Measurements from ENCODE around the gene DHRSX.
"Not testable (repeated sequence)": the region's sequence is repeated elsewhere in the genome, so short reads cannot be mapped to it uniquely, and the experiment has no call there.

Gene DHRSX

DNA sequence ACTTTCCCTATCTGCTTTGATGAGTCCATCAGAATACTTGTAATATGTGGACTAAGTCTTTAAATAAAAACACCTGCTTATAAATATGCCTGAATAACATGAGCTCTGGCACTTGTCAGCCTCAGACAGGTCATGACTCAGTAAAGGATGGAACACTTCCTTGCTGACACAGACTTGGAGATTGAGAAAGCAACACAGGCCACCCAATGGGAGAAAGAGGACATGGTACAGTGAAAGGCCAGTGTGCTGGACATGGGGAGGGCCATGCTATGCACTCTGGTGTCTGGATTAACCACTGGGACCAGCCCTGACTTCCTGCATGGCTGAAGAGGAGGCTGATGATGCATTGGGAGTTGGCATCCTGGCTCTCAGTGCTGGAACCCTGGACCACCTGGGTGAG is 149.5 kb downstream of the DHRSX start:
- no peak for DNase-seq (ENCODE audit: low spot score)

DNA sequence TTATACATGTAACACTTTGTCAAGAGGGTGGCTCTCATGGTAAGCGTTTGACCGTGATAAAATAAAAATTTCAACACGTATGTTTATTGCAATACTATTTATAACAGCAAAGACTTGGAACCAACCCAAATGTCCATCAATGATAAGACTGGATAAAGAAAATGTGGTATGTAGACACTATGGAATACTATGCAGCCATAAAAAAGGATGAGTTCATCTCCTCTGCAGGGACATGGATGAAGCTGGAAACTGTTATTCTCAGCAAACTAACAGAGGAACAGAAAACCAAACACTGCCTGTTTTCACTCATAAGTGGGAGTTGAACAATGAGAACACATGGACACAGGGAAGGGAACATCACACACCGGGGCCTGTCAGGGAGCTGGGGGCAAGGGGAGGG is 150.1 kb downstream of the DHRSX start:
- not testable (repeated sequence) for DNase-seq (ENCODE audit: low spot score)

DNA sequence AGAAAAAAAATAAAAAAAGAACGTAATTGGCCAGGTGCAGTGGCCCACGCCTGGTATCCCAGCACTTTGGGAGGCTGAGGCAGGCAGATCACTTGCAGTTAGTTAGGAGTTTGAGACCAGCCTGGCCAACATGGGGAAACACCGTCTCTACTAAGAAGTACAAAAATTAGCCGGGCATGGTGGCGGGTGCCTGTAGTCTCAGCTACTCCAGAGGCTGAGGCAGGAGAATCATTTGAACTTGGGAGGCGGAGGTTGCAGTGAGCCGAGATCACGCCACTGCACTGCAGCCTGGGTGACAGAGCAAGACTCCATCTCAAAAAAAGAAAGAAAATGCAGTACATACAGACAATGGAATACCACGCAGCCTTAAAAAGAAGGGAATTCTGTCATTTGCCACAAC is 150.7 kb downstream of the DHRSX start:
- DNase-seq (ENCODE audit: low spot score), result not testable (repeated sequence)

DNA sequence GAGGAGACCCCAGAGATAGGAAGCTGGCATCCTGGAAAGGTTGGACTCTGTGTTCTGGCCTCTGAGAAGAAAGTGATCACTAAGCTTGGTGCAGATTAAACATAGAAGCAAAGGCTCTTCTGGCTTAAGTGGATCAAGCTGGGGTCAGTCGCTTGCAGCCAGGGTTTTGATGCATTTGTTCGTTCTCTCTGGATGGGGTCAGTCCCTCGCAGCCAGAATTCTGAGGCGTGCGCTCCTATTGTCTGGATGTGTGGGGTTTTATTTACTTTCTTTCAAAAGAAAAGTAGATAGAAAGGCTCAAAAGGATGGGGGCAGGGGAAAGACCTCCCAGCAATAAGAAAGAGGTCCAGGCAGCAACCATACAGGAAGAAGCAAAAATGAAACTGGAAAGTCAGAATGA is 152.6 kb downstream of the DHRSX start:
- DNase-seq (ENCODE audit: low spot score), result no peak

DNA sequence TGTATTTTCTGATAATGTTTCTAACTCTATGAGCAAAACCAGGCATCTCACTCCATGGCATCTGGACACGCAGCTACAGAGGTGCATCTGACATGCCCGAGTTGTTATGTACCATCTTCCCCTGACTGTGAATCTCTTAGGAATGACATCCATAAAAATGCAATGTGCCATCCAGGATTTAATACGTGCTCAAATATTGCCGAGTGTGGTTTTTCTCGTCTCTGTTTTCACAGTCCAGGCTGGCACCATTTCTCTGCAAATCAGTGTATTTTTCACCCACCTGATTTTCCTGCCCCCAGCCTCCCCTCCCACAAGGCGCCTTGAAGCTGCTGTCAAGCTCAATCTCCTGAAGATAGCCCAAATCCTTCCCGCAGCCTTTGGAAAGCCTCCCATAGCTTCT is 154.6 kb downstream of the DHRSX start:
- no peak for DNase-seq (ENCODE audit: low spot score)

DNA sequence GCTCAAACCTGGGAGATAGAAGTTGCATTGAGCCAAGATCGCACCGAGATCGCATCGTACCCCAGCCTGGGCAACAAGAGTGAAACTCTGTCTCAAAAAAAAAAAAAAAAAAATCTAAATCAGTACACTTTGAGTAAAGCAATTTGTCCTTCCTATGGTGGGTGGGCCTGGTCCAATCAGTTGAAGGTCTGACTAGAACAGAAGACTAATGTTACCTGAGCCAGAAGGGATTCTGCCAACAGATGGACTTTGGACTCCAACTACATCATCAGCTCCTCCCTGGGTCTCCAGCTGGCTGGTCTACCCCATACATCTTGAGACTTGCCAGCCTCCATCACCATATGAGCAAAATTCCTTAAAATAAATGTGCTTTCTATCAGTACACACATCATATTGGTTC is 155.2 kb downstream of the DHRSX start:
- no peak for DNase-seq (ENCODE audit: low spot score)

DNA sequence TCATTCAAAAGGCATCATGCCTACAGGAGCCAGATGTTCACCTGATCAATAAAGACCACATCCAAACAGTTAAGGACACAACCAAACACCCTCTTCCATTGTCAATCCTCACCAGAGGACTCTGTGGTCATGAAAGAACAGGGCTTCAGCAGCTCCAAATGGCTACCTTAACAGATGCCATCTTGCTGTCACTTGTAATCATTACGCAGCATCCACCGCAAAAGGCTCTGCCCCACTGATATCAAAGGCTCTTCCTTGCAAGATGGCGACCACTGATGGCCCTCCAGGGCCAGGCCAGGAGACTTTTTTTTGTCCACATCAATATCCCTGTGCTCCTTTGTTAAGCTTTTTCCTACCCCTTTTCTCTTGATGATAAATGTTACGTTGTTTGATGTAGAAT is 157.4 kb downstream of the DHRSX start:
- DNase-seq (ENCODE audit: low spot score), result no peak

DNA sequence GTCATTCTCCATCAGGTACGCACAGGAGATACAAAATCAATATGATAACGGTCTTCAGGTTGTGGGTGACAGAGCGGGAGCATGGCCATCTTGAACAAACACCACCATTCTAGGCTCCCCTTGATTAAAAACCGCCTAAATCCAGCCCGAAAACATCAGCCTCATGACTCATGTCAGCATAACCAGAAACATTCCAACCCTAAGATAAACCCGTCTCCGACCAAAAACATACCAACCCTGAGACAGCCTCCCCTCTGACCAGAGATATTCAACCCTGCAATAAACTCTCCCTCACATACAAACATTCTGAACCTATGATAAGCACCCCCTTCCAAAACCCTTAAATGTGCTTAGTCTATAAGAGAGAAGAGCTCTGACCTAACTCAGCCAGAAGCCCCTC is 157.9 kb downstream of the DHRSX start:
- DNase-seq (ENCODE audit: low spot score), result no peak

DNA sequence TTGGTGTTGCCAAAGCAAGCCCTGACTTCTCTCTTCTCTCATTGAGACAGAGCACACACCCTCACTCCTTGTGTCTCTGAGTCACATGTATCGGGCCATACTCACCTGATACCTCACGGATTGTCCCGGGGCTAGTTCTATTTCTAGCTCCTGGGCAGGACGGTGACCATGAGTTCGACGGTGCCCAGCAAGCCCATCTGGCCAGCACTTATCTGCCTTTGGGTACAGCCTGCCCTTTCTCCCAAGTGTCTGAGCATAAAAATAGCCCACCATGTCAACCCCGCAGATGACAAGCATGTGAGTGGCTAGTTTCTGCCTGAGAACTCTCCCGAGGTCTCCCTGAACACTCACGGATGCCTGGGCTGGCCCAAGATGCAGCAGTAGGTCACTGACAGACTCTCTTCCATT is 158.5 kb downstream of the DHRSX start:
- DNase-seq (ENCODE audit: low spot score), result no peak

DNA sequence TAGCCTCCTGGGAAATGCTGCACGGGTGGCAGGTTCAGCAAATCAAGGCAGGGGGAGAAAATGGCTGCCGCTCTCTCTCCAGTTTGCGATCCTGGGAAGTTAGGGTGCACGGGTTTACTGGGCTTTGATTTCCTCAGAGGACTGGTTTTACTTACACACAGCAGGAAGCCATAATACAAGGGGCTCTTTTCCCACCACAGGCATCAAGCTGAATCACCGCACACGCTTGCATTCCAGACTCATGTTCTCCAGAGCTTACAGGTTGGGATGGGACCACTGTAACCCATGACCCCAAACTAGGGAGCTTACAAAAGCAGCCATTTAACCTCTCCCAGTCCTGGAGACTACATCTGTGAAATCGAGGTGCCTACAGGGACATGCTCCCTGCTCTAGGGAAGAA is 159.8 kb downstream of the DHRSX start:
- DNase-seq (ENCODE audit: low spot score), result no peak

DNA sequence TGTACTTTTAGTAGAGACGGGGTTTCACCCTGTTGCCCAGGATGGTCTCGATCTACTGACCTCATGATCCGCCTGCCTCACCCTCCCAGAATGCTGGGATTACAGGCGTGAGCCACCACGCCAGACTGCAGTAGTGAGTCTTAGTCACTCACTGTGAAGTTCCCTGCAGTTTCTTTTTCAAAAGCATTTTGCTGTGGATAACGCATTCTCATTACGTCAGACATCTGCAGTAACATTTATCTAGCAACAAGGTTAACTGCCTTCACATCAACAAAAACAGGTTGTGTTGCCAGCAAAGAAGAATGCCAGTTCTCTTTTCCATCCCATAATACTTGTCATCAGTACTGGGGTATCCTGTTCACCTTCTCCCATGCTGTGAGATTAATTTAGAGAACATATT is 164.6 kb downstream of the DHRSX start:
- no peak for DNase-seq (ENCODE audit: low spot score)

DNA sequence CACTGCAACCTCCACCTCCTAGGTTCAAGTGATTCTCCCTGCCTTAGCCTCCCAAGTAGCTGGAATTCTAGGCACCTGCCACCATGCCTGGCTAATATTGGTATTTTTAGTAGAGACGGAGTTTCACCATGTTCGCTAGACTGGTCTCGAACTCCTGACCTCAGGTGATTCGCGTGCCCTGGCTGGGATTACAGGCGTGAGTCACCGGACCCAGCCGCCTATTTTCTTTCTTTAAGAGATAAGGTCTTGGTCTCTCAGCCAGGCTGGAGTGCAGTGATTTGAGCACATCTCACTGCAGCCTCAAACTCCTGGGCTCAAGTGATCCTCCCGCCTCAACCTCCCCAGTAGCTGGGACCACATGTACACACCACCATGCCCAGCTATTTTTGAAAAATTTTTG is 166.5 kb downstream of the DHRSX start:
- DNase-seq (ENCODE audit: low spot score), result no peak

DNA sequence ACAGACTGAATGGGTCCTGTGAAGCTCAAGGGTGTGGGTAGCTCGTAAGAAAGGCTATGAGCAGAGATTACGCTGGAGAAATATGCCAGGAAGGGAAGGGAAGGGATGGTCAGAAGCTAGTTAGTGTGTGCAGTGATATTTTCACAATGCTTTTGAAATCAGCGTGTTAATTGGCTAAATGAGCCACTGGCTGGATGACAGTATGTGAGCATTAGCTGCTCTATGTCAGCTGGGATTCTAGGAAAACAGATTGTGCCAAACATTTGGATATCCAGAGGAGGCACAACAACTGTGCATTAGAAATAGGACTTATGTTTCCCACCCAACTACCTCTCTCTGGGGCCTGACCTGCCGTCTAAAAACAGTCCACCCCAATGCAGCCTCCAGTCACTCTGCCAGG is 168.5 kb downstream of the DHRSX start:
- DNase-seq (ENCODE audit: low spot score), result no peak

DNA sequence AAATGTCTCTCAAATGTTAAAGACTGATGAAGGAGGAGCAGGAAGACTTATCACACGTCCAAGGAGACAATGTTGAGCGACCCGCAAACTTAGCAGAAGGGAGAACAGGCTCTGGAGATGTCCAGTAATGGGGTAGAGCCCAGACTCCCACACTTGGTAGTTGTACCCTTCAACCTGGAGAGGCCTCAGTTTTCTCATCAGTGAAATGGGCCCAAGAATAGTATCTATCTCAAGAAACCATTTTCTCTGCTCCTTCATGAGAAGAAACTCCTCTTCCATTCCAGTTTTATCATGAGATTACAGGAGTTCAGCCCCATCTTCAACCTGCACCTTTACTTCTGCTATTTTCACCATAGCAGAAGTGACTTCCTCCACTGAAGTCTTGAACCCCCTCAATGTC is 169.9 kb downstream of the DHRSX start:
- no peak for DNase-seq (ENCODE audit: low spot score)

DNA sequence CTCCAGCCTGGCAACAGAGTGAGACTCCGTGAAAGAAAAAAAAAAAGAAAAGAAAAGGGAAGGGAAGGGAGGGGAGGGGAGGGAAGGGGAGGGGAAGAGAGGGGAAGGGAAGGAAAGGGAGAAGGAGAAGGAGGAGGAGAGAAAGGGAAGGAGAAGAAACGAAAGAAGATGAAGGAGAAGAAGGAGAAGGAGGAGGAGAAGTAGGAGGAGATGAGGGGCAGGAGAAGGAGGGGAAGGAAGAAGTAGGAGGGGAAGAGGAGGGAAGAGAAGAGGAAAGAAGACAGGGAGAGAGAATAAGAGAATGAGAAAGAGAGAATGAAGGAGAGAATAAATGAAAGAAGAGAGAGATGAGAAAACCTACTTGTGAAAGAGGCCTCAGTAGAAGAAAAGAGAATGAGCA is 170.3 kb downstream of the DHRSX start:
- DNase-seq (ENCODE audit: low spot score), result no peak

DNA sequence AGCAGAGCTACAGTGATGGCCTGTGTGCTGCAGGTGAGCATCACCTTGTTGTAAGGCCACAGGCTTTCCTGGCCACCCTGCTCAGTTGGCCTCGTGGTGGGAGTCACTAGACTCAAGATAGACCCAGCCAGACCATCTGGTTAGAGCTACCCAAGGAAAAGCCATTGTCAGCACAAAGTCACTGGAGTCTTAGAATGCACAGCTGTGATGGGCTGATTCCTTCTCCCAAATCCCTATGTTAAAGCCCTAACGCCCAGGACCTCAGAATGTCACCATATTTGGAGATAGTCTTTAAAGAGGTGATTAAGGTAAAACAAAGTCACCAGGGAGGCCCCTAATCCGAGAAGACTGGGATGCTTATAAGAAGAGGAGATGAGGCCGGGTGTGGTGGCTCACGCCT is 173.4 kb downstream of the DHRSX start:
- DNase-seq (ENCODE audit: low spot score), result no peak

DNA sequence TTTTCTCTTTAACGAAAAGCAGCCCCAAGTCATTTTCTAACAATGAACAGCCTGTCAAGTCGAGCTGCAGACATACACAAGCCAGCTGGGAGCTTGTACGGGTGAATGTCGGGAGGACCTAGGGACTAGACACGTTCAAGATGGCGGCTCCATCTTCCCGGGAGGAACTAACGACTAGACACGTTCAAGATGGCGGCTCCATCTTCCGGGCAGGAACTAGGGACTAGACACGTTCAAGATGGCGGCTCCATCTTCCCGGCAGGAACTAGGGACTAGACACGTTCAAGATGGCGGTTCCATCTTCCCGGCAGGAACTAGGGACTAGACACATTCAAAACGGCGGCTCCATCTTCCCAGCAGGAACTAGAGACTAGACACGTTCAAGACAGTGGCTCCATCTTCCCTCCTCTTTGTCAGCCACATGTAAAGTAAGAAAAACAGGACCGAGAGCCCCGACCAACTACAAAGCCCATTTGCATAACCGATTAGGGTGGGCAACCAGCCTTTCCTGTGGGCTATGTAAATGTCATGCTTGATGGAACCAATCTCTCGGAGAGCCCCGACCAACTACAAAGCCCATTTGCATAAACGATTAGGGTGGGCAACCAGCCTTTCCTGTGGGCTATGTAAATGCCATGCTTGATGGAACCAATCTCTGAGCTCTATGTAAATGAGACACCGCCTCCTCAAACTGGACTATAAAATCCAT is 175.5 kb downstream of the DHRSX start:
- DNase-seq (ENCODE audit: low spot score), result no peak

DNA sequence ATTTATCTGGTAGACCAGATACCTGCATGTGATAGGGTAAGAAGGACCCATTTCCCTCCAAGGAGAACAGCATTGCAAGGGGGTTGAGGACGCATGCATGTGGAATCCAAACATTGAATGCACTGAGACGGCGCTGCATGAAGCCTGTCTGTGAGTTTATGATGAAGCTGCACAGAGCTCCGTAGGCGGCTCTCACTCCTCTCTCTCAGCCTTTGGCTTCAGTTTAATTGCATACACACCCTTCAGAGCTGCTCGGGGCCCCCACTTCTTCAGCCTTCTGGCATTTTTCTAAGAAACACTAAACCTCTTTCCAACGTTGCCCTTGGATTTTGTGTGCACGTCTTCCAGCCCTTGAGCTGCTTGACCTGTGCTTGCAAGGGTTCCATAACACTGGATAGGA is 176.6 kb downstream of the DHRSX start:
- DNase-seq (ENCODE audit: low spot score), result no peak

DNA sequence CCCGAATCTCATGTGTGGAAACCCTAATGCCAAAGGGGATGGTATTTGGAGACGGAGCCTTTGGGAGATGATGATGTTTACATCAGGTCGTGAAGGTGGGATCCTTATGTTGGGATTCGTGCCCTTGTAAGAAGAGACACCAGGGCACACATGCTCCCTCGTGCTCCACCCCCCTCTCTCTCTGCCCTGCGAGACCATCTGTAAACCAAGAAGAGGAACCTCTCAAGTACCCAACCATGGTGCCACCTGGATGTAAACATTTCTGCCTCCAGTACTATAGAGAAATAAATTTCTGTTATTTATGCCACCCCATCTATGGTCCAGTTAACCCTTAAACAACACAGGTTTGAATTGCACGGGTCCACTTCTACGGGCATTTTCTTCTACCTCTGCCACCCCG is 179.4 kb downstream of the DHRSX start:
- DNase-seq (ENCODE audit: low spot score), result no peak

DNA sequence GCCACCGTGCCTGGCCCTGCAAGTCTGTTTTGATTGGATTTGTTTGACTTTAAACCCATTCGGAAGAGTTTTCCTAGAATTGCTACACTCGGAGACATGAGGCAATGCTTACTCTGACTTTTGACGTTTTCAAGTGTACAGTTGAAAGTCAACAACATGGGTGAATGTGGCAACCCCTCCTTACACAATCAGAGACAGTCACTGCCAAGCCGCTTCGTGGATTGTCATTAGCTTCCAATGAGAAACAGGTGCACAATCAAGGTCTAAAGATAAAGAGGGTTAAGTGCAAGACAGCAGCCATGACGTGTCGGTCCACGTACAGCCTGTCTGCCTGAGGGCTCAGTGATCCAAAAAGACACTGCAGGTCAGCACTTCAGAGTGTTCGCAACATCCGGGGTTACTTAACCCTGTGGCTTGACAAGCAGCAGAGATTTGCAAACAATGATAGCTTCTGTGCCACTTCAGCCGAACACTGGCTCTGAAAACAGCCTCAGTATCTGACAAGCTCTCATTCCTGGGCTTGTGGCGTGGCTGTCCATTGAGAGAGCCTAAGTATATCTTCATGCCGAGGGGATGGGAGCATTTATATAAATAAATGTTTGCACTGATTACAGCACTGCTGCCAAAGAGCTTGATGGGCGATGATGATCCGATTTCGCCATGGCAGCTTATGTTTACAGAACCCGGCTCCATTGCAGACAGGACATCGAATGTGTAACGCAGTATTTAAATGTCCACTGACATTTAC is 180.0 kb downstream of the DHRSX start:
- DNase-seq (ENCODE audit: low spot score), result no peak

DNA sequence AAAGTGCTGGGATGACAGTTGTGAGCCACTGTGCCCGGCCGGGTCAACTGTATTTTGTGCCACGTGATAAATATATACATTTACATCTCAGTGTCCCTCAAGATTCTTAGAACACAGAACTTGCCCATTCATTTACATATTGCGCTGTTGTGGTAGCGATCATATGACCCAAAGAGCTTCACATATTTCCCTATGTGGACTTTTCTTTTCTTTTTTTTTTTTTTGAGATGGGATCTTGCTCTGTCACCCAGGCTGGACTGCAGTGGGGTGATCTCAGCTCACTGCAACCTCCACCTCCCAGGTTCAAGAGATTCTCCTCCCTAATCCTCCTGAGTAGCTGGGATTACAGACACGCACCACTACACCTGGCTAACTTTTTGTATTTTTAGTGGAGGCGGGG is 180.7 kb downstream of the DHRSX start:
- DNase-seq (ENCODE audit: low spot score), result no peak

DNA sequence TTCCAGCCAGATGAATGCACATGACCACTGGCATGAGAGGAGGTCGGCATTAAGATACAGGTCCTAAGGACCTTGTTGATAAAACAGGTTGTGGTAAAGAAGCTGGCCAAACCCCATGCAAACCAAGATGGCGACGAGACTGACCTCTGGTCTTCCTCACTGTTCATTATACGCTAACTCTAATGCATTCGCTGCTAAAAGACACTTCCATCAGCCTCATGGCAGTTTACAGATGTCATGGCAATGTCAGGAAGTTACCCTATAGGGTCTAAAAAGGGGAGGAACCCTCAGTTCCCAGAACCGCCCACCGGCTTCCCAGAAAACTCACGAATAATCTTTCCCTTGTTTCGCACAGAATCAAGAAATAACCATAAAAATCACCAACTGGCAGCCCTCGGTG is 182.4 kb downstream of the DHRSX start:
- DNase-seq (ENCODE audit: low spot score), result no peak

DNA sequence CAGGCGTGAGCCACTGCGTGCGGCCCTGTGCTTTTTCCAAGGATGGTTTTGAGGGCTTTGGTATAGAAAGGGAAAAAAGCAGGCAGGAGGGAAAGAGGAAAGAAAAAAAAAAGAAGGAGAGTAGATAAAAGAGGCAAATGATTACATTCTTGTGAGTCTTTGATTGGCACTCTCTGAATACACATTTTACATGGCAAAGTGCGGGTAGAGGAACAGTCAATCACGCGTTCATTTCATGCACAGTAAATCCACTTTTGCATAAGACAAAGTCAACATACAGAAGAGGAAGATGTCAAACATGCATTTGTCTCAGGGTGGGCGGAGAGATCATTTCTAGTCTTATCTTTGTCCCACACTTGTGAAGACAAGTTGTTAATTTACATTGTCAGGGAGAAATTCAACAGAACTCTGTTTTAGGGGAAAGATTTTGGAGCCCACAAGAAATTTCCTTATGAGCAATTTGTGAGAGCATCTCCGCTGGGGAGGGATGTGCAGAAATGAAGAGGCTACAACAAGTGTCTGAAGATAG is 183.2 kb downstream of the DHRSX start:
- DNase-seq (ENCODE audit: low spot score), result no peak

DNA sequence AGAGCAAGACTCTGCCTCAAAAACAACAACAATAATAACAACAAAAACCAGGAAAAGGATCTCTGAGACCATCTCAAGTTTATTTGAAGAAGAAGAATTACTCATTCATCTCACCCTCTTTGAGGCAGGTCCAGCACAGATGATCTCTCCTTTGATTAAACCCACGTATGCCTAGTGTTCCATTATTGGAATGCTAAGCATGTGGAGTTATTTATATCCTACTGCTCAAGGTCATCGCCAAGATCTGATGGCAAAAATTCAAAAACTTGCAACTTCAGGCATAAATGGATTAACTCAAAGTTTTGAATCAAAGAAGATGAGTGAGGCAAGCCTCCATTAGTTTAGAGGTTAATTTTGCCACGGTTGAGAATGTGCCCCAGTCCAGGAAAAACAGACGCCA is 184.2 kb downstream of the DHRSX start:
- no peak for DNase-seq (ENCODE audit: low spot score)

Data from LoVo (cell line).